ENCODE measurements around the gene PTTG1IP.
"Not testable (repeated sequence)": the region's sequence is repeated elsewhere in the genome, so short reads cannot be mapped to it uniquely, and the experiment has no call there.

The PTTG1IP gene, protein sequence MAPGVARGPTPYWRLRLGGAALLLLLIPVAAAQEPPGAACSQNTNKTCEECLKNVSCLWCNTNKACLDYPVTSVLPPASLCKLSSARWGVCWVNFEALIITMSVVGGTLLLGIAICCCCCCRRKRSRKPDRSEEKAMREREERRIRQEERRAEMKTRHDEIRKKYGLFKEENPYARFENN

DNA sequence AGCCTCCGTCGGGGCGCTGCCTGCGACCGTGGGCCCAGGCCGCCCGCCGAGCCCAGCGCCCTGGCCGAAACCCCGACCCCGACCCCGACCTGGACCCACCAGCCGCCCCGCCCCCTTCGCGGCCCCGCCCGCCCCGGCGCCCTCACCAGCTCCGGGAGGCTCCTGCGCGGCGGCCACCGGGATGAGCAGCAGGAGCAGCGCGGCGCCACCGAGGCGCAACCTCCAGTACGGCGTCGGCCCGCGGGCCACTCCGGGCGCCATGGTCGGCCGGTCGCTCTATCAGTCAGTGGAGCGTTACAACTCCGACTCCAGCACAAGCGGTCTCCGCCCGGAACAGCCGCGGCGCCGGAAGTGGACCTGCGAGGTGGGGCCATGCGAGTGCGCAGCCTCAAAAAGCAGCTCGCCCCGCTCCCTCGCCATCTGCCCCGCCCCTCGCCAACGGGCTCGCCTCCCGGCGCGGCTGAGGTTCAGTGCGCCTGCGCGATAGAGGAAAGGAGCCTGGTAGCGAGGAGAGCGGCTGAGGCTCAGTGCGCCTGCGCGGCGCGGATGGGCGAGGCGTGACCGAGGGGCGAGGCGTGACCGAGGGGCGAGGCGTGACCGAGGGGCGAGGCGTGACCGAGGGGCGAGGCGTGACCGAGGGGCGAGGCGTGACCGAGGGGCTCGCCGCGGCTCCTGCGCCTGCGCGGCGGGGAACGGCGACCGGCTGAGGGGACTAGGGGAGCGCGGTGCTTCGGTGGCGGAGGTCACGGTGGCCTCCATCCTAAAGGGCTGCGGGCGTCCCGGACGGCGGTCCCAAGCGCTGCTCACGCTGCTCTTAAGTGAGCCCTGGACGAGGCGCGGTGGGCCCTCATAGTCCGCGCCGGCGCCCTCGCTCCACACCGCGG, at the start of gene PTTG1IP:
Gene PTTG1IP (minus strand): TSS at position 335 of the 884 bp plus-strand sequence. CDS start 74 bp downstream, at position 261.
- DNase-seq: peak; percentile 81

DNA sequence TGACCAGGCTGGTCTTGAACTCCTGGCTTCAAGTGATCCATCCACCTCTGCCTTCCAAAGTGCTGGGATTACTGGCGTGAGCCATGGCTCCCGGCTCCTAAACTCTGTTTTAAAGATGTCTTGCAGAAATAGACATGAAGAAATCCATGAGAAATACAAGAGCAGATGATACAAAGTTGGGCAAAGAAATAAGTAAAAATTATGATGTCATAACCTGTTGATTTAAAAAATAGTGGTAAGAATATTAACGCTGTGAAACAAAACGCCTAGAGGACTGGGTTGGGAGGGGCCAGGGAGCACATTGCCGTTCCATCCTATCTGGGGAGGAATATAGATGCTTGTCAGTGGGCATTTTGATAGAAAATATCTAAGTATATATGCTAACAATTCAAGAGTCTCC, 48.4 kb upstream of the PTTG1IP start:
- DNase-seq: no peak

DNA sequence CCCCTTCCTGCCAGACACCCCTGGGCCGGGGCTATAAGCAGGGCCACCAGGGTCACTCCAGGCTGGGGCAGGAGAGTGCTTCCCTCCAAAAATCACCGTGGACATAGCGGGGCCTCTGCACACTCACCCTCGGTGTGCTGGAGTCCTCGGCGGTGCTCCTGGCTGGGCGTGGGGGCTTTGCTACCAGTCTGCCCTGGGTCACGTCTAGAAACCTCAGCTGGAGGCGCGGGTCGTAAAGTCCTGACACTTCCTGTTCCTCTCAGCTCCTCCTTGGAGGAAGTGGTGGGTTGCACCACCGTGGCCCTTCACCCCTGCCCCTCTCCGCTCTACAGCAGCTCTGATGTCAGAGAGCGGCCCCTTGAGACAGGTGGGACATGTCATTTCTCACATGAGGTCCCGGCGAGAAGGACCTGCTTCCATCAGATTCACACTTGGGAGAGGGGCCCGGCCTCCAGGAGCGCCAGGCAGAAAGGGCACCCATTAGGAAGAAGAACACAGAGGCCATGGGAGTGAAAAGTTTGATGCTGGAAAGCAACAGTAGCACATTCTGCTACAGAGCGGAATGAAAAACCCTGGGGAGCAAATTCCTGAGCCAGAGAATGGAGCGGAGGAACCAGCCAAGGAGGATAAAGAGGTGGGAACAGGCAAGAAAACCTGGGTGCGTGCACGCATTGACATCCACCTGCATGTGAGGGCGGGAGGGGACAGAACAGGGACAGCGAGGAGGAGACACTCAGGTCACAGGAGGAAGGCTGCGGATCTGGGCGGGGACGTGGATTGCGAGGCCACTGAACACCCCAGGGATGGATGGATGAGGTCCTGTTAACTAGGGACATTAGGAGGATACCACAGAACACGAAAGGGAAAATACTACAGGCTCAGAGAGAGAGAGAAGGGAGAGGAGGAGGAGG, 47.5 kb upstream of the PTTG1IP start, which contains the start of gene ITGB2:
Gene ITGB2 (minus strand): TSS at position 206 of the 911 bp plus-strand sequence. CDS start 10,117 bp downstream, outside the sequence.
- no peak for DNase-seq

DNA sequence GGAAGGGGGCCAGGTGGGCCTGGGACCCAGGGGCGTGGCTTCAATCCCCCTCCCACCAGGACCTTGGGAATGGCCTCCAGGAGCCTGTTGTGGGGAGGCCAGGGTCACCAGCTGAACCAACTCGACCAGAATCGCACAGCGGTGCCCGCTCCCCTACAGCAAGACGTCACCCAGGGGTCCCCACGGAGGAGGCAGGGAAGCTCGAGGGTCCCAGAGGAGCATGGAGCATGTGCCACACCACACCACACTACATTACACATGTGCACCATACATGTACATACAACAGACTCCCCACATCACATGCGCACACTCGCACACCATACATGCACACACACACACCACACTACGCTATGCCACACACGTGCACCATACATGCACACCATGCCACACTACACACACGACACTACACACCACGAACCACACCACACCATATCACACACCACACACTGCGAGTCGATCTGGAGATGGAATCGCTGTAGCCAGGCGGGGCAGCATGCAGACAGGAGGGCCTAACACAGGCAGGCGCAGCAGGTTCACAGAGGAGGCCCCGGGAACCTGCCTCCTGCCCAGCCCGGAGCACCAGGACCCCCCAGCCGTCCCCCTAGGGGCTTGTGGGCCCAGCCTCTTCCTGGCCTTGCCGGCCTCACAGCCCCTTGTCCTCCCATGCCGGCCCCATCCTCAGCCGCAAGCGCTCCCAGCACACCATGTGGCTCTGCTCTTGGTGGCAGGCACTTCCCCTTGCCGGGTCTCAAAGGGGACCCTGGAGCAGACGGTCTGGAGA, 46.6 kb upstream of the PTTG1IP start:
- no peak for DNase-seq

DNA sequence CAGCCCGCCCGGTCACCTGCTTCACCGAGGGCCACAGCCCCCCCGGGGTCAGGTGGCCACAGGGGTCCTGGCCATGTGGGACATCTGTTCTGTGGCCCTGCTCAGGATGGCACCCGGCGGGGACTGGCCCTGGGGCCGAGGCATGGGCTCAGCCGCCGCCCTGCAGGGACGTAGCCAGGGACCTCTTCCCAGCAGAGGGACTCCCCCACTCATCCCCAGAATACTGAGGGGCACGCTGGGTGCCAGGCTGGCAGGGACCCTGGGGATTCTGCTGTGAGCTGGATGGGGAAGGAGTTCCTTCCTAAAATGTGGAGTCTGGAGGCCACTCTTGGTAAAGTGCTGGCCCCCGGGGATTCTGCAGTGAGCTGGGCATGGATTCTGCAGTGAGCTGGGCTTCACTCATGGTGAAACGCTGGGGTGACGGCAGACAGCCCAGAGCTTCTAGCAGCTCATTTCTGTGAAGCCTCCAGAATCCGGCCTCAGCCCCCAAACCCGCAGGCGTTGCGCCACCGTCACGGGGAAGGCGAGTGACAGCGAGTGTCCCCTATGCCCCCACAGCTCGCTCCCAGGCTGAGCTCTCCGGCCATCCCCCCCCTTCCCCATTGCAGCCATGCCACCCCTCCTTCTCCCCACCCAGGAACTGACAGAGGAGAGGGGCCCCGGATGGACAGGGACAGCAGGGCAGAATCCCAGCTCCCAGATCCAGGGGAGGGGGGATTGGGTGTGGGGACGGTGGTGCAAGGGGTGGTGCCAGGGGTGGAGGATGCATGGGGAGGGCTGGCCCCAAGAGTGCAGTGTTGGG, 45.8 kb upstream of the PTTG1IP start:
- DNase-seq: no peak

DNA sequence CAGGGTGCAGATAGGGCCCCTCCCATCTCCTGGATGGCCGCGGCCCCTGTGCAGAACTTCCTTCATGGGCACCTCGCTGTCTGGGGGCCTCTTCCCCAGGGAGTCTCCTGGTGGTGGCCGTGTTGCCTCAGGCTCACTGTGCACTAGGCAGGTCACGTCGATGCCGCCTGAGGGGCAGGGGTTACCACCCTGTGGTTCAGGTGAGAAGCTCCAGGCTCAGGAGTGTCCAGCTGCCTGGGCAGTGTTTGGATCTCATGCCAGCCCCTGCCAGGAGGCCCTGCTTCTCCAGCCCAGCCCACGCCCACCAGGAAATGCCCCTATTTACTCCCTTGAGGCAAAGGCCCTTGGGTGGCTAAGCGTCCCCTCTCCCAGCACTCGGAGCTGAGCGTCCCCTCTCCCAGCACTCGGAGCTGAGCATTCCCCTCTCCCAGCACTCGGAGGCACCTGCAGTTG, 45.1 kb upstream of the PTTG1IP start:
- no peak for DNase-seq

DNA sequence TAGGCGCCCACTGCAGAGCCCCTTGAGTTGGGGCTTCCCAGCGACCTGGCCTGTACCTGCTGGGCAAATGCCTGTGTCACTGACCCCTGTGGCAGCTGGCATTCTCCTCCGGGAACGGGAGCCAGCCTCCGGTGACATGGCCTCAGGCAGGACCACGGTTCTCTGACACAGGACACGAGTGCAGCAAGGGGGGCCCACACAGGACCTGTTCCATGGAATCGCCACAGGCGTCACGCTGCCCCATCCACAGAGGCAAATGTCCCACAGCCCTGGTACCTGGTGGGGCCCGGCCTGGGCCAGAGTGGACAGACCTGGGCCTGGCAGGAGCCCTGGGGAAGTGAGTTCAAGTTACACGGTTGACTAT, 44.6 kb upstream of the PTTG1IP start:
- DNase-seq: no peak

DNA sequence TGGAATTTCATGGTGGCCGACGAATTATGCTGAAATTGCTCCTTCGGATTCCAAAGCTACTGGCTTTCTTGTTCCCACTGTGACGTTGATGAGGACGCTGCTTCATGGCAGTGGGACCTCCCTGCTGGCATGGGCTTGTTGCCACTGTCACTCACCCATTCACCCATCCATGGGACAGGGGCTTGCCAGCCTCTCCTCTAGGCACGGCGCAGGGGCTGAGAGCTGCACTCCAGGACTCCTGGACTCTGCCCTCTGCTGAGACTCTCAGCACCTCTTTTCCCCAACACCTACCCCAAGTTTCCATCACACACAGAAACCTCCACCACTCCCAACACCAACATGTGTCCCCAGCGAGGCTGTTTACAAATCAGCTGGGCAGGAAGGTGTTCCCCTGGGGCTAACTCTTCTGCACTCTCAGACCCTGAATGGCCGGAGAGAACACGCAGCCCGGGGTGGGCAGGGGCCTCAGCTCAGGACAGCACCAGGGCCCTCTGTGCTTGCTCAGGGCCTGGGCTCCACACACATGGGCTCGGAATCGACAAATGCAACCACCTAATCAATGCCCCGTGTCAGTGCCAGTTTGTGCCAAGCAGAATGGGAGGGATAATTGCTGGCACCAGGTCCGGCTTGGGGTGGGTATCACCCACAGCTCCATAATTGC, 44.1 kb upstream of the PTTG1IP start:
- DNase-seq: no peak

DNA sequence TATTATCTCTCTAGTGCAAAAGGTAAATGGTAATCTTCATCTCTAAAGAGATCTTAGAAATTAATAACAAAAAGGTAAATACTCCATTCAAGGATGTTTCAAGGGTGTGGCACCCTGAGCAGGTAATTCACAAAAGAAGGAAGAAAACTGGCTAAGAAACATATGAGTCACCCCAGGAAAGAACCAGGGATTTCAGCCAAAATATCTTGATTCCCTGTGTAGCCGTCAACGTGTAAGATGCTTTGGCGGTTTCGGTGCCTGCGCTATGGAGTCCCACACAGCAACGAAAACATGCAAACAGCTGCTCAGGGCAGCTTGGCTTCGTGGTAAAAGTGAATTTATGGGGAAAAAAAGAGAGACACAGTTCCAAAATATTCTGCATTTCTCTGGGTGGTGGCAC, 43.5 kb upstream of the PTTG1IP start:
- no peak for DNase-seq

DNA sequence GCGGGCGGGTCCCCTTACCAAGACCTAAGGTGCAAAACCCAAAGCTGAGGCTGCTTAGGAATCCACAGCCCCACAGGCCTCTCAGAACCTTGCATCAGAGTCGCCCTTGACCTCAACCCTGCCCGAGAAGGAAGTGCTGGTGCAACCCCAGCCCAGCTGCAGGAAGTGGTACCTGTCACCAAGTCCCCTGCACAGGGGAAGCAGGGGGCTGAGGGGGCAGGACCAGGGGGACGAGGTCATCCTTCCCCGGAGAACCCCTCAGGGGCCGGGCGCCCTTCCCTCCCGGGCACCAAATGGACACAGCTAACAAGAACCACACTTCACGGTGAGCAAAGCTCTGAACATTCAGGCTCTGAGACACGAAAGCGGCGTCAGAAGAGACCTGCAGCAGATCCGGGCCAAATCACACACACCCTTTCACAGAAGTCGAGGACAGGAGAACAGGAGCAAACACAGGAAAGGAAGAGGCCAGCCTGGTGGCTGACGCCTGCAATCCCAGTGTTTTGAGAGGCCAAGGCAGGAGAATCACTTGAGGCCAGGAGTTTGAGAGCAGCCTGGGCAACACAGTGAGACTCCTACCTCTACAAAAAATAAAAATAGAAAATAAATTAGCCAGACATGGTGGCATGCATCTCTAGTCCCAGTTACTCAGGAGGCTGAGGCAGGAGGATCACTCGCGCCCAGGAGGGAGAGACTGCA, 40.8 kb upstream of the PTTG1IP start:
- DNase-seq: no peak

DNA sequence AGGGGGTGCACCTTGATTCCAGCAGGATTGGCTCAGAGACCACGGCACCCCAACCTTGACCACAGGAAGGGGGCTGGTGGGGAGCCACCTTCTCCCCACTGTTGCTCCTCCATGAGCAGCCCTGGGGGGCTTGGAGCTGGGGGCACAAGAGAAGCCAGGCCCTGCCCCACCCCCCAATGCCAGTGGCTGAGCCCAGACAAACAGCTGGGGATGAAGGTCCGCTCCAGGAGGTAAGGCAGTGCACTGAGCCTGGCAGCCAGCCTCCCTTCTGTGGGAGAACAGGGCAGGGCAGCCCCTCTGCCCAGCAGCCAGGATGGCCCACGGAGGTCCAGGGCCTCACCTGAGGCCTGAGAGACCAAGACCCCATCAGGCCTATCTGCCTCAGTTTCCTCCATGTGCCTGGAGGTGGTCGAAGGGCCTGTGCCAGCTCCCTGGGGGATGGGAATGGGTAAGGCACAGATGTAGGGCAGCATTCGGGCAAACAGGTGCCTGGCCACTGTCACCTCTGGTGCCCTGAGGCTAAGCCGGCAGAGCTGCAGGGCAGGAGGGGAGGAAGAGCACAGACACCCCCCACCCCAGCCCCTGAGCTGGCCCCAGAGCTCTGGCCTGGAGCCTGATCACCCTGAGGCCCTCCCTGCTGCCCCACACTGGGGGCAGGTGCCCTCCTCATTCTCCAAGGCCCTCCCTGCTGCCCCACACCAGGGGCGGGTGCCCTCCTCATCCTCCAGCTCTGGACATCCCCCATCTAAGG, 40.1 kb upstream of the PTTG1IP start:
- DNase-seq: no peak

DNA sequence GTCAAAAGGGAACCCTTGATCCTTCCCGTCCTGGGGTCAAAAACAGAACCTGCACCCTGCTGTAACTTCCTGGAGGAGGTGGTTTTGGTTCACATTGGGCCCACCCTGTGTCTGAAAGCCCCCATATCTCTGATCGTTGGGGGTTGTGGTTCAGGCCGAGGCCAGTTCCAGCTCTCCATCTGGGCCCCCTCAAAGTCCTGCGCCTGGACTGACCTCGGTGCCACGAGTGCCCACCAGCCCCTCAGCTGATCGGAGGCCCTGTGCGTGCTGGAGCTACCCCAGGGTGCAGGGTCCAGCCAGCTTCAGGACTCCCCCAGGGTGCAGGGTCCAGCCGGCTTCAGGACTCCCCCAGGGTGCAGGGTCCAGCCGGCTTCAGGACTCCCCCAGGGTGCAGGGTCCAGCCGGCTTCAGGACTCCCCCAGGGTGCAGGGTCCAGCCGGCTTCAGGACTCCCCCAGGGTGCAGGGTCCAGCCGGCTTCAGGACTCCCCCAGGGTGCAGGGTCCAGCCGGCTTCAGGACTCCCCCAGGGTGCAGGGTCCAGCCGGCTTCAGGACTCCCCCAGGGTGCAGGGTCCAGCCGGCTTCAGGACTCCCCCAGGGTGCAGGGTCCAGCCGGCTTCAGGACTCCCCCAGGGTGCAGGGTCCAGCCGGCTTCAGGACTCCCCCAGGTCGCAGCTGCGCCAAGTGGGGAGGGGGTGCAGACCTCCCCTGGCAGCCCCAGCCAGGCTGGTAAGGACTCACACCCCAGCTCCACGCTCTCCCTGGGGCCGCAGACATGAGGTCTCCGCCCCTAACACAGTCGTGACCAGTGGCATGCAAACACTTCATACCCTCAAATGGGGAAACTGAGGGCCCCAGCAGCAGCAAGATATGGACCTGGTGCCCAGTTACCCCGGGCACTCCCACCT, 39.3 kb upstream of the PTTG1IP start:
- not testable (repeated sequence) for DNase-seq

DNA sequence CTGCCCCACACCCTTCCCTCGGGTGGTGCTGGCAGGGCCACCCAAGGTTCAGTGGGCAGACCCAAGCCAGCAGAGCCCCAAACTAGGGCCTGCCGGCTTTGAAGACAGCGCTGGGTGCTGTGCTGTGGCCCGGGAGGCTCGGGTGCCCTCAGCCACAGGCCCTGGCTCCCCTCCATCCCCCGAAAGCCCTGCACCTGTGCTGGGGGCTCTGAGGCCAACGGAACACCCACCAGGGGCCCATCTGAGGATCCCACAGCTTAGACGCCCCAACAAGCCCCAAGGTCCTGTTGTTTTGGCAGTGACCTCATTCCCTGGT, 38.6 kb upstream of the PTTG1IP start:
- no peak for DNase-seq

DNA sequence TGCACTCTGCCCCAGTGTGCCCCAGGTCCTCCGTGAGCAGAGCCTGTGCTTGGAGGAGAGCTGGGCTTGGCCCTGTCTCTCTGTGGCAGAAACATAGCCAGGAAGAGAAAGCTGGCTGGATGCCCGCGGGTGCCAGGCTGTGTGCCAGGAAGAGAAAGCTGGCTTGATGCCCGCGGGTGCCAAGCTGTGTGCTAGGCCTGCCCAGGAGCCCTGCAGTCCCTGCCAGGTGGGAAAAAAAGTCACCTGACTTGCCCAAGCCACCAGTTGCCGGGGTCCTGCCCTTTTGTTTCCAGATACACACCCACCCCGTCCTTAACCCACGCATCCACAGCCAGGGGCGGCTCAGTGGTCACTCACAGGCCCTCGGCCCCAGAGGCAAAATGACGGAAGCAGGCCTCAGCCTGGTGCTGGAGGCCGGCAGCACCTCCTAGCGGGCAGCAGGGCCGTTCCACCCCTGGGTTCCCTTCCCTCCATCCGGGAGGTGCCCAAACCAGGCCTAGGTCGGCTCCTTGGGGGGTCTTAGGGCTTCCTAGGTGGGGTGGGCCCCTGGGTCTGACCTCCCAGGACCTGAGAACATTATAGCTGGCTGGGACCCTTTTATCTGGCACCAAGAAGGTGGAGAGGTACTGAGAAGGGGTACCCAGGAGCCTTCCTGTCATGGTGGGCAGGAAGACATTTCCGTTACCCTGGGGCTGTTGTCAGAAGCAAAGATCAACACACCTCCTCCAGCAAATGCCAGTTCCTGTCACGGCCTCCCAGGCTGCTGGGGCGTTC, 38.1 kb upstream of the PTTG1IP start:
- DNase-seq: no peak

DNA sequence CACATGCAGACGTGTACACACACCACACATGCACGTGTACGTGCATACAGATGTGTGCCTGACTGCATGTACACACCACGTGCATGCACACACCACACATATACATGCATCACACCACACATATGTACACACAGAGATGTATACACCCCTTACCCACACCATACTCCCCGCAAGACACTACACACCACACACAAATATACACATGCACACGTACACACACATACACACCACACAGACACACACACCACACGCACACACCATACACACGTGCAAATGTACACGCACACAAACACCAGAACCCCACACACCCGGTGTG, 37.5 kb upstream of the PTTG1IP start:
- DNase-seq: no peak

DNA sequence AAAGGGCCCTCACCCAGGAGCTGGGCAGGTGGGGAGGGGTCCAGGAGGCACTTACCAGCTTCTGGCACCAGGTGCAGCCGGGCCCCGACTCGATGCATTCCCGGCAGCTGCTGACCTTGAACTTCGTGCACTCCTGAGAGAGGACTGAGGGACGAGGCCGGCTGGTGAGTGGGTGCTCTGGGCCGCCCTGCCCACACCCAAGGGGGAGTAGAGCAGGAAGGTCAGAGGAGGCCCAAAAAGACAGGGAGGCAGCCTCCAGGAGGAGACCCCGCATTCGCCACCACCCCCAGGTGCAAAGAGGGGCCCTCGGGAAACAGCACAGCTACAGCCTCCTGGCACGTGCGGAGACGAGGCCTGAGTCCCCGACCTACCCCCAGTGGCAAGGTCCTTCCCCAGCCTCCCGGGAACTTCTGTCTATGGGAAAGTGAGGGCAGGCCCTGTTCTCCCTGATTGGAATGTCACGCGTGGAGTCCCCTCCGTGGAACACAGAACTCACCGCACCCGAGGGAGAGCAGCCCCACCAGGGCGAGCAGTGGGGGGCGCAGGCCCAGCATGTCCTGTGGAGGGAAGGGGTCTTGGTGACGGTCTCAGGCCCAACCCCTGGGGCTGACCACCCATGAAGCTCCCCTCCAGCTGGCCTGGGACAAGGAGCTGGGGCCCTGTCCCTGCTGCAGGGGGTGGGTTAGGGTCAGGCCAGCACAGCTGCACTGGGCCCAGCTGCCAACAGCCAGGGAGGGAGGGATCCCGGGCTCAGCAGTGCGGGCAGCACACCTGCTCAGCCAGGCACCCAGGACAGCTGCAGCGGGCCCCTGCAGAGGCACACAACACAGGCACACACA, 37.0 kb upstream of the PTTG1IP start:
- no peak for DNase-seq

DNA sequence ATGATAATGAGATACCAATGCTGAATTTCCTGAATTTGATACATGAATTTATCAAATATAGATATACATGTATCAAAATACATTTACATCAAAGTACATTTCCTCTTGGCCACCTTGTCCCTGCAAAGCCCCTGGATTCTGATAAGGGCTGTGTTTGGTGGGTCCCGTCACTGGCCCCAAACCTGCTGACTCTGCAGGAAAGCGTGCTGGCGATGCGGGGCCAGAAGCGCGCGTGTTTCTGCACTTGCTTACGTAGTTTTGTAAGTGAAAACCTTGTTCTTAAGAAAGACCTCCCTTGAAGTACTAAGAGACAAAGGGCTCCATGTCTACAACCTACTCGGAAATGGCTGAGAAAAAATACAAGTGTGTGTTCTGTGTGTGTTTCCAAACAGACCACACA, 36.2 kb upstream of the PTTG1IP start:
- no peak for DNase-seq
